Activated CD8-positive, alpha-beta memory T cell treated with anti-CD3 and anti-CD28 coated beads, Interleukin-2, amount 50 U/mL, for 1 hour (primary cell): ENCODE results near the gene PRKX.
"Not testable (repeated sequence)": the region's sequence is repeated elsewhere in the genome, so short reads cannot be mapped to it uniquely, and the experiment has no call there.

Experiments
- DNase-seq: peaks from one replicate; pipeline ENCODE4 v3.0.0-alpha.2; 2020; ENCODE audit errors: extremely low read depth

Gene PRKX

GRCh38 chrX:3653111-3653510 lies 60.3 kb downstream of the PRKX start:
- no peak for DNase-seq

GRCh38 chrX:3651277-3651676 lies 62.2 kb downstream of the PRKX start:
- DNase-seq, result no peak

GRCh38 chrX:3648084-3648483 lies 65.4 kb downstream of the PRKX start:
- no peak for DNase-seq

- not testable (repeated sequence) for DNase-seq
These were observed 73.4 kb downstream of the PRKX start for GRCh38 chrX:3639858-3640631.

GRCh38 chrX:3639236-3639635 lies 74.2 kb downstream of the PRKX start:
- DNase-seq, result no peak

GRCh38 chrX:3638280-3638873 lies 75.1 kb downstream of the PRKX start:
- no peak for DNase-seq

GRCh38 chrX:3636803-3637202 lies 76.6 kb downstream of the PRKX start:
- no peak for DNase-seq

GRCh38 chrX:3631196-3631595 lies 82.3 kb downstream of the PRKX start:
- no peak for DNase-seq

- no peak for DNase-seq
These were observed 85.9 kb downstream of the PRKX start for GRCh38 chrX:3627594-3627993.

GRCh38 chrX:3621414-3621813 lies 92.0 kb downstream of the PRKX start:
- DNase-seq, result no peak

GRCh38 chrX:3611744-3612143 lies 101.7 kb downstream of the PRKX start:
- not testable (repeated sequence) for DNase-seq

- DNase-seq, result no peak
These were observed 103.6 kb downstream of the PRKX start for GRCh38 chrX:3609810-3610209.

GRCh38 chrX:3603026-3603661 lies 110.3 kb downstream of the PRKX start:
- DNase-seq, result no peak

- DNase-seq, result no peak
These were observed 113.5 kb downstream of the PRKX start for GRCh38 chrX:3599802-3600430.

GRCh38 chrX:3598709-3599108 lies 114.7 kb downstream of the PRKX start:
- DNase-seq, result no peak

- no peak for DNase-seq
These were observed 115.3 kb downstream of the PRKX start for GRCh38 chrX:3598046-3598605.

- no peak for DNase-seq
These were observed 121.3 kb downstream of the PRKX start for GRCh38 chrX:3592184-3592583.

- DNase-seq, result no peak
These were observed 124.0 kb downstream of the PRKX start for GRCh38 chrX:3589474-3589873.

GRCh38 chrX:3585719-3586118 lies 127.7 kb downstream of the PRKX start:
- DNase-seq, result no peak

- DNase-seq, result no peak
These were observed 128.9 kb downstream of the PRKX start for GRCh38 chrX:3584415-3584996.

- no peak for DNase-seq
These were observed 131.0 kb downstream of the PRKX start for GRCh38 chrX:3582451-3582850.

- DNase-seq, result no peak
These were observed 131.8 kb downstream of the PRKX start for GRCh38 chrX:3581609-3582108.
